H1 (cell line): Measurements from ENCODE around the gene APLN. TPM values are rescaled to one million over a fixed set of nuclear protein-coding genes. Genes with fewer than 3 reads are reported as not detected.

ENCODE experiments used
- CTCF ChIA-PET: fragments of 300-600 bp; sonication (Branson Sonifier 250); formaldehyde crosslinking; loops from one replicate; lab custom pipeline; 2021; ENCODE audit not compliant: partially characterized antibody; lab: Charles Lee
- POLR2A ChIA-PET: fragments of 300-600 bp; sonication (Branson Sonifier 250); formaldehyde crosslinking; loops from one replicate; lab custom pipeline; 2021; ENCODE audit warnings: inconsistent platforms; ENCODE audit not compliant: partially characterized antibody; lab: Charles Lee
- DNase-seq, 2 experiments: peaks; one replicate each; pipeline versions ENCODE4 v3.0.0 to v3.0.0-alpha.2; 2010 to 2022; ENCODE audit warnings: low spot score in 2 of 2, low read depth in 1 of 2, mixed read lengths in 1 of 2
- FAIRE-seq: peaks from 2 replicates; lab custom pipeline; 2011; peaks lifted over from hg19 to GRCh38; lab: Jason Lieb, UNC
- H2AFZ ChIP-seq: 2 replicates; pipeline ENCODE4 v1.8.1; 2012; ENCODE audit warnings: low read length, inconsistent platforms
- H2AK5ac ChIP-seq: 2 replicates; pipeline ENCODE4 v1.6.1; 2013; ENCODE audit warnings: low read depth, low read length
- H2BK120ac ChIP-seq: replicated peaks from 2 replicates; pipeline ENCODE3; 2013; ENCODE audit warnings: low read depth, low read length, inconsistent platforms
- H2BK12ac ChIP-seq: 2 replicates; pipeline ENCODE4 v1.6.1; 2013; ENCODE audit warnings: low read depth, low read length
- H2BK15ac ChIP-seq: 2 replicates; pipeline ENCODE4 v1.6.1; 2013; ENCODE audit warnings: low read length
- H2BK20ac ChIP-seq: 2 replicates; pipeline ENCODE4 v1.6.1; 2013; ENCODE audit warnings: low read length
- H2BK5ac ChIP-seq: 2 replicates; pipeline ENCODE4 v1.6.1; 2013; ENCODE audit warnings: low read depth, low read length
- H3K14ac ChIP-seq: 2 replicates; pipeline ENCODE4 v1.6.1; 2013; ENCODE audit warnings: inconsistent platforms; ENCODE audit not compliant: insufficient read length
- H3K18ac ChIP-seq: 2 replicates; pipeline ENCODE4 v1.6.1; 2013; ENCODE audit warnings: low read length; ENCODE audit errors: extremely low read depth
- H3K23ac ChIP-seq: 2 replicates; pipeline ENCODE4 v1.6.1; 2013; ENCODE audit warnings: inconsistent platforms; ENCODE audit not compliant: insufficient read length
- H3K23me2 ChIP-seq: 2 replicates; pipeline ENCODE4 v1.6.1; 2013; ENCODE audit warnings: low read depth, low read length
- H3K27ac ChIP-seq: 2 replicates; pipeline ENCODE4 v1.6.1; 2011; ENCODE audit warnings: low read depth, low read length, inconsistent platforms
- H3K27me3 ChIP-seq, 4 experiments: replicated peaks in 1 of 4; 1 replicate in 1 of 4; 2 replicates in 3 of 4; pipeline versions ENCODE4 v1.6.1 to v1.8.1; 2011 to 2013; ENCODE audit warnings: low read length in 3 of 4, mild to moderate bottlenecking in 3 of 4, inconsistent platforms in 2 of 4, mixed read lengths in 2 of 4, moderate library complexity in 1 of 4; ENCODE audit not compliant: control insufficient read depth in 3 of 4, insufficient read depth in 3 of 4; ENCODE audit errors: extremely low read depth in 1 of 4
- H3K36me3 ChIP-seq, 4 experiments: 2 replicates each; pipeline versions ENCODE4 v1.6.1 to v1.8.1; 2011 to 2013; ENCODE audit warnings: mild to moderate bottlenecking in 4 of 4, low read length in 3 of 4, moderate library complexity in 2 of 4, control low read depth in 1 of 4, inconsistent platforms in 1 of 4; ENCODE audit not compliant: insufficient read depth in 4 of 4, control insufficient read depth in 2 of 4
- H3K4ac ChIP-seq: replicated peaks from 2 replicates; pipeline ENCODE3; 2013; ENCODE audit warnings: low read length, low read depth, mixed read lengths, inconsistent platforms; ENCODE audit not compliant: insufficient read length
- H3K4me1 ChIP-seq, 4 experiments: replicated peaks in 1 of 4; 1 replicate in 1 of 4; 2 replicates in 3 of 4; pipeline versions ENCODE4 v1.6.1 to v1.8.1; 2011 to 2013; ENCODE audit warnings: low read length in 3 of 4, inconsistent platforms in 2 of 4, mixed read lengths in 1 of 4; ENCODE audit not compliant: insufficient read depth in 4 of 4, control insufficient read depth in 3 of 4
- H3K4me2 ChIP-seq, 2 experiments: 2 replicates each; pipeline versions ENCODE4 v1.6.1 to v1.8.1; 2011 to 2013; ENCODE audit warnings: low read depth in 2 of 2, low read length in 2 of 2, control low read depth in 1 of 2, inconsistent platforms in 1 of 2, mild to moderate bottlenecking in 1 of 2; ENCODE audit not compliant: insufficient read depth in 1 of 2
- H3K4me3 ChIP-seq, 4 experiments: fragments of 200-600, 300-600 bp in 1 of 4; sonication (generic), shearing (Covaris generic), sonication (Bioruptor Twin) in 1 of 4; 2 replicates each; pipeline versions ENCODE4 v1.5.1 to v1.8.1; 2011 to 2016; ENCODE audit warnings: low read length in 4 of 4, low read depth in 3 of 4, control low read depth in 2 of 4, inconsistent platforms in 2 of 4, mild to moderate bottlenecking in 2 of 4, mixed read lengths in 1 of 4, moderate library complexity in 1 of 4; ENCODE audit not compliant: insufficient read depth in 2 of 4; ENCODE audit errors: extremely low read depth in 1 of 4
- H3K56ac ChIP-seq: replicated peaks from 2 replicates; pipeline ENCODE3; 2013; ENCODE audit warnings: low read depth, mild to moderate bottlenecking, mixed read lengths, low read length, inconsistent platforms; ENCODE audit not compliant: insufficient read length
- H3K79me1 ChIP-seq: 2 replicates; pipeline ENCODE4 v1.6.1; 2013; ENCODE audit warnings: low read depth, low read length, control low read depth
- H3K79me2 ChIP-seq, 2 experiments: 2 replicates each; pipeline versions ENCODE4 v1.6.1 to v1.8.1; 2012 to 2013; ENCODE audit warnings: low read length in 2 of 2, mild to moderate bottlenecking in 2 of 2, inconsistent platforms in 1 of 2; ENCODE audit not compliant: insufficient read depth in 2 of 2, control insufficient read depth in 1 of 2
- H3K9ac ChIP-seq, 4 experiments: replicated peaks in 1 of 4; 1 replicate in 1 of 4; 2 replicates in 3 of 4; pipeline versions ENCODE4 v1.6.1 to v1.8.1; 2011 to 2013; ENCODE audit warnings: low read depth in 3 of 4, low read length in 3 of 4, control low read depth in 2 of 4, mild to moderate bottlenecking in 2 of 4, moderate library complexity in 2 of 4, inconsistent platforms in 1 of 4; ENCODE audit errors: extremely low read depth in 1 of 4
- H3K9me3 ChIP-seq, 2 experiments: 2 replicates each; pipeline versions ENCODE4 v1.6.1 to v1.8.1; 2012 to 2013; ENCODE audit warnings: mild to moderate bottlenecking in 2 of 2, moderate library complexity in 2 of 2, control low read depth in 1 of 2, inconsistent platforms in 1 of 2, low read depth in 1 of 2, low read length in 1 of 2, mixed read lengths in 1 of 2; ENCODE audit not compliant: insufficient read depth in 2 of 2
- H4K20me1 ChIP-seq, 2 experiments: replicated peaks in 1 of 2; 2 replicates each; pipeline versions ENCODE3 to v1.8.1; 2011 to 2013; ENCODE audit warnings: inconsistent platforms in 2 of 2, low read length in 2 of 2, mild to moderate bottlenecking in 1 of 2; ENCODE audit not compliant: insufficient read depth in 2 of 2, control insufficient read depth in 1 of 2
- H4K5ac ChIP-seq: 2 replicates; pipeline ENCODE4 v1.6.1; 2013; ENCODE audit warnings: low read length, low read depth, mixed read lengths, inconsistent platforms; ENCODE audit not compliant: insufficient read length
- H4K8ac ChIP-seq: 2 replicates; pipeline ENCODE4 v1.8.0; 2013; ENCODE audit warnings: mild to moderate bottlenecking, moderate library complexity, low read length, inconsistent platforms; ENCODE audit not compliant: insufficient read depth; ENCODE audit errors: extremely low read depth
- H4K91ac ChIP-seq: replicated peaks from 2 replicates; pipeline ENCODE3; 2013; ENCODE audit warnings: low read length, mixed read lengths, inconsistent platforms; ENCODE audit not compliant: insufficient read length
- ATF3 ChIP-seq: IDR thresholded peaks from 2 replicates; pipeline ENCODE4 v1.6.1; 2011; ENCODE audit warnings: low read depth, mild to moderate bottlenecking, low read length; ENCODE audit not compliant: insufficient read depth
- FOSL1 ChIP-seq: IDR thresholded peaks from 2 replicates; pipeline ENCODE4 v1.6.1; 2011; ENCODE audit warnings: mild to moderate bottlenecking, low read depth, low read length, moderate library complexity; ENCODE audit not compliant: insufficient read depth
- NRF1 ChIP-seq: IDR thresholded peaks from 2 replicates; pipeline ENCODE4 v1.6.1; 2011; ENCODE audit warnings: mild to moderate bottlenecking, low read depth, low read length, improper control_type of control experiment
- YY1 ChIP-seq: IDR thresholded peaks from 2 replicates; pipeline ENCODE4 v1.6.1; 2011; ENCODE audit warnings: low read depth, mild to moderate bottlenecking, low read length
- WGBS, 2 experiments: shearing (Covaris generic) in 1 of 2; methylation state at CpG; one replicate each; pipeline versions ENCODE4 v1.1.6 to v1.1.7; 2013 to 2015; ENCODE audit warnings: low lambda C conversion rate in 2 of 2, mixed read lengths in 2 of 2, inconsistent platforms in 1 of 2, low coverage in 1 of 2, missing lambda C conversion rate in 1 of 2; ENCODE audit not compliant: insufficient replicate concordance in 2 of 2, insufficient coverage in 1 of 2, insufficient read length in 1 of 2; ENCODE audit errors: extremely low coverage in 1 of 2, missing lambda C conversion rate in 1 of 2; 5-methylcytosine and 5-hydroxymethylcytosine counted together
- polyA plus RNA-seq, 7 experiments: library from polyadenylated mRNA; depleted of rRNA in 3 of 7; stranded (reverse) in 5 of 7; unstranded in 2 of 7; fragments of >200 nt in 5 of 7; fragments of 200-250 nt in 2 of 7; gene quantifications; 1 replicate in 5 of 7; 2 replicates in 1 of 7; 4 replicates in 1 of 7; pipeline versions ENCODE4 v1.2.1 to v1.2.3, GENCODE V29; 2011 to 2013; ENCODE audit warnings: missing spikeins in 2 of 7, mixed read lengths in 2 of 7
- total RNA-seq: library from RNA; stranded (reverse); fragmentation: NEBNext Ultra II Directional; extraction: Animal tissue kit (Norgen Biotek cat#: 25700); gene quantifications from 2 replicates; pipeline ENCODE4 v1.2.1, GENCODE V29; 2021

The APLN gene
- total and polyA plus RNA-seq, 2 of the 8 experiments (the other 6 are each of a cell fraction or from before 2014, with no cell fraction given), result 1.1 to 1.8 TPM

GRCh38 chrX:129629837-129630236 is 24.9 kb downstream of the APLN start:
- H2BK20ac ChIP-seq, result no peak overlapping the region
- H2BK120ac ChIP-seq, result no peak overlapping the region
- TF ChIP-seq ATF3 (no peak), YY1 (no peak), FOSL1 (no peak), NRF1 (no peak)
- H3K36me3 ChIP-seq, result no peaks in the 10 kb centered on the region
- H2AFZ ChIP-seq, result no peak overlapping the region
- H3K79me1 ChIP-seq, result no peaks in the 10 kb centered on the region
- no peaks in the 10 kb centered on the region for H3K27me3 ChIP-seq
- no peak overlapping the region for H3K4ac ChIP-seq
- H3K9ac ChIP-seq, result no peak overlapping the region
- no peak overlapping the region for H2BK12ac ChIP-seq
- no peak overlapping the region for H3K23ac ChIP-seq
- no peak overlapping the region for H3K27ac ChIP-seq
- no peak overlapping the region for H3K14ac ChIP-seq
- H3K4me3 ChIP-seq, result no peak overlapping the region
- DNase-seq, result no peak
- H3K56ac ChIP-seq, result no peak overlapping the region
- no peak overlapping the region for H4K8ac ChIP-seq
- H2BK15ac ChIP-seq, result no peak overlapping the region
- CTCF ChIA-PET, result interaction anchor here (2.2 to 3.2 kb wide), 2 partner anchors 8 to 96 kb away, joined by 9 to 14 read pairs; no protein-coding TSS in a partner anchor
- H3K4me1 ChIP-seq, result no peaks in the 10 kb centered on the region
- H3K4me2 ChIP-seq, result no peak overlapping the region
- H3K79me2 ChIP-seq, result no peaks in the 10 kb centered on the region
- H3K18ac ChIP-seq, result no peak overlapping the region
- H4K20me1 ChIP-seq, result no peaks in the 10 kb centered on the region
- H4K5ac ChIP-seq, result no peak overlapping the region
- H3K23me2 ChIP-seq, result no peaks in the 10 kb centered on the region
- no peaks in the 10 kb centered on the region for H3K9me3 ChIP-seq
- WGBS, 2 experiments, result 78% methylated on average over 7 of the region's 7 CpGs; no CpG with 5 or more reads in 1 of the 2 experiments
- FAIRE-seq, result no peak
- no peak overlapping the region for H4K91ac ChIP-seq
- no peak overlapping the region for H2BK5ac ChIP-seq
- no peak overlapping the region for H2AK5ac ChIP-seq
- POLR2A ChIA-PET, result no interaction called here
